H9 (cell line): ENCODE data around the gene MASP2. TPM values are rescaled to one million over a fixed set of nuclear protein-coding genes. Genes with fewer than 3 reads are reported as not detected.

Experiments used
- DNase-seq: peaks from one replicate; pipeline ENCODE4 v3.0.0-alpha.2; 2017
- H2AFZ ChIP-seq: one replicate; pipeline ENCODE4 v1.6.1; 2013; ENCODE audit warnings: mild to moderate bottlenecking, low read length, control low read depth, moderate library complexity
- H2AK5ac ChIP-seq: 2 replicates; pipeline ENCODE4 v1.6.1; 2013; ENCODE audit warnings: low read length, control low read depth, mixed read lengths; ENCODE audit not compliant: insufficient read length
- H2BK120ac ChIP-seq: one replicate; pipeline ENCODE4 v1.6.1; 2013; ENCODE audit warnings: low read depth, mild to moderate bottlenecking, low read length, control low read depth, inconsistent platforms; ENCODE audit not compliant: poor library complexity, severe bottlenecking
- H2BK12ac ChIP-seq: 2 replicates; pipeline ENCODE4 v1.6.1; 2013; ENCODE audit warnings: low read length, control low read depth, mixed read lengths, low read depth; ENCODE audit not compliant: insufficient read length
- H2BK15ac ChIP-seq: 2 replicates; pipeline ENCODE4 v1.6.1; 2013; ENCODE audit warnings: low read depth, low read length, control low read depth
- H2BK20ac ChIP-seq: one replicate; pipeline ENCODE4 v1.6.1; 2013; ENCODE audit warnings: low read depth, mild to moderate bottlenecking, low read length, control low read depth, inconsistent platforms; ENCODE audit not compliant: poor library complexity, severe bottlenecking
- H2BK5ac ChIP-seq: 2 replicates; pipeline ENCODE4 v1.6.1; 2013; ENCODE audit warnings: low read length, control low read depth, mixed read lengths; ENCODE audit not compliant: insufficient read length
- H3K14ac ChIP-seq: 2 replicates; pipeline ENCODE4 v1.6.1; 2013; ENCODE audit warnings: low read length, control low read depth; ENCODE audit not compliant: insufficient read depth
- H3K18ac ChIP-seq: 2 replicates; pipeline ENCODE4 v1.6.1; 2013; ENCODE audit warnings: low read depth, mild to moderate bottlenecking, mixed read lengths, low read length, control low read depth; ENCODE audit not compliant: insufficient read length
- H3K23ac ChIP-seq: 2 replicates; pipeline ENCODE4 v1.6.1; 2013; ENCODE audit warnings: low read length, control low read depth, mixed read lengths, low read depth; ENCODE audit not compliant: insufficient read length
- H3K23me2 ChIP-seq: 2 replicates; pipeline ENCODE4 v1.6.1; 2013; ENCODE audit warnings: low read depth, mild to moderate bottlenecking, mixed read lengths, low read length, control low read depth; ENCODE audit not compliant: insufficient read length, poor library complexity, severe bottlenecking
- H3K27ac ChIP-seq: 2 replicates; pipeline ENCODE4 v1.5.1; 2013; ENCODE audit warnings: low read length, control low read depth, mixed read lengths, low read depth; ENCODE audit not compliant: insufficient read length
- H3K27me3 ChIP-seq: 2 replicates; pipeline ENCODE4 v1.6.1; 2013; ENCODE audit warnings: low read length, control low read depth, inconsistent platforms; ENCODE audit not compliant: insufficient read depth
- H3K4ac ChIP-seq: 2 replicates; pipeline ENCODE4 v1.6.1; 2013; ENCODE audit warnings: low read depth, mild to moderate bottlenecking, control low read depth, inconsistent platforms, low read length, moderate library complexity
- H3K4me1 ChIP-seq: 2 replicates; pipeline ENCODE4 v1.6.1; 2013; ENCODE audit warnings: low read length, control low read depth, inconsistent platforms; ENCODE audit not compliant: insufficient read depth
- H3K4me2 ChIP-seq: 2 replicates; pipeline ENCODE4 v1.6.1; 2013; ENCODE audit warnings: low read length, control low read depth, mixed read lengths; ENCODE audit not compliant: insufficient read length, insufficient read depth
- H3K56ac ChIP-seq: 2 replicates; pipeline ENCODE4 v1.6.1; 2013; ENCODE audit warnings: low read depth, mild to moderate bottlenecking, mixed read lengths, low read length, control low read depth; ENCODE audit not compliant: insufficient read length
- H3K79me1 ChIP-seq: 2 replicates; pipeline ENCODE4 v1.6.1; 2013; ENCODE audit warnings: low read depth, mild to moderate bottlenecking, moderate library complexity, low read length, control low read depth, inconsistent platforms; ENCODE audit not compliant: insufficient read depth, poor library complexity, severe bottlenecking
- H3K79me2 ChIP-seq: 2 replicates; pipeline ENCODE4 v1.6.1; 2013; ENCODE audit warnings: low read length, control low read depth, inconsistent platforms; ENCODE audit not compliant: insufficient read depth
- H3K9ac ChIP-seq: 2 replicates; pipeline ENCODE4 v1.6.1; 2013; ENCODE audit warnings: low read length, control low read depth, mixed read lengths; ENCODE audit not compliant: insufficient read length; ENCODE audit errors: extremely low read depth
- H3K9me3 ChIP-seq: one replicate; pipeline ENCODE4 v1.6.1; 2013; ENCODE audit warnings: low read depth, low read length, inconsistent platforms; ENCODE audit not compliant: control insufficient read depth
- H3T11ph ChIP-seq: one replicate; pipeline ENCODE4 v1.6.1; 2013; ENCODE audit warnings: mild to moderate bottlenecking, low read length, control low read depth, inconsistent platforms
- H4K20me1 ChIP-seq: one replicate; pipeline ENCODE4 v1.6.1; 2013; ENCODE audit not compliant: control insufficient read depth, insufficient read length, insufficient read depth
- H4K5ac ChIP-seq: 2 replicates; pipeline ENCODE4 v1.6.1; 2013; ENCODE audit warnings: low read depth, mild to moderate bottlenecking, mixed read lengths, low read length, control low read depth; ENCODE audit not compliant: insufficient read length
- H4K8ac ChIP-seq: replicated peaks from 2 replicates; pipeline ENCODE4 v1.6.1; 2013; ENCODE audit warnings: low read length, control low read depth, mixed read lengths, low read depth; ENCODE audit not compliant: insufficient read length
- H4K91ac ChIP-seq: 2 replicates; pipeline ENCODE4 v1.6.1; 2013; ENCODE audit warnings: low read depth, mild to moderate bottlenecking, moderate library complexity, mixed read lengths, low read length, control low read depth; ENCODE audit not compliant: insufficient read length
- H3K27ac Mint-ChIP-seq, 3 experiments: 2 replicates in 2 of 3; 3 replicates in 1 of 3; pipeline ENCODE4 v1.8.0; 2020 to 2021; ENCODE audit warnings: mixed read lengths in 3 of 3, mild to moderate bottlenecking in 1 of 3, moderate library complexity in 1 of 3
- H3K27me3 Mint-ChIP-seq: 2 replicates; pipeline ENCODE4 v1.8.0; 2021; ENCODE audit warnings: low read depth, mild to moderate bottlenecking, moderate library complexity, mixed read lengths
- H3K36me3 Mint-ChIP-seq, 3 experiments: 2 replicates in 2 of 3; 3 replicates in 1 of 3; pipeline ENCODE4 v1.8.0; 2020 to 2021; ENCODE audit warnings: low read depth in 3 of 3, mixed read lengths in 3 of 3; ENCODE audit not compliant: insufficient read depth in 1 of 3
- H3K4me1 Mint-ChIP-seq, 2 experiments: 2 replicates each; pipeline ENCODE4 v1.8.0; 2020; ENCODE audit warnings: mixed read lengths in 2 of 2
- H3K4me3 Mint-ChIP-seq, 2 experiments: 2 replicates in 1 of 2; 3 replicates in 1 of 2; pipeline ENCODE4 v1.8.0; 2020 to 2021; ENCODE audit warnings: mild to moderate bottlenecking in 2 of 2, mixed read lengths in 2 of 2, moderate library complexity in 1 of 2
- H3K9me3 Mint-ChIP-seq, 2 experiments: 2 replicates in 1 of 2; 3 replicates in 1 of 2; pipeline ENCODE4 v1.8.0; 2020; ENCODE audit warnings: mild to moderate bottlenecking in 2 of 2, mixed read lengths in 2 of 2, moderate library complexity in 1 of 2
- CTCF ChIP-seq: fragments of 200-600 bp; sonication (generic); conservative IDR thresholded peaks from 3 replicates; pipeline ENCODE4 v1.8.0; 2021; ENCODE audit warnings: antibody characterized with exemption, mild to moderate bottlenecking
- WGBS: extraction: QIAGEN DNeasy Blood & Tissue Kit; methylation state at CpG from one replicate; pipeline ENCODE4 v1.1.7; 2013; ENCODE audit warnings: missing lambda C conversion rate, low lambda C conversion rate, mixed read lengths; ENCODE audit not compliant: insufficient read length; ENCODE audit errors: extremely low coverage; 5-methylcytosine and 5-hydroxymethylcytosine counted together
- total RNA-seq: library from RNA; stranded (reverse); gene quantifications from 2 replicates; pipeline ENCODE4 v1.2.1, GENCODE V29; 2021

The MASP2 gene
- total RNA-seq, 1 experiment from 2014 or later = 0.46 TPM

GRCh38 chr1:11067716-11068599 lies 20.9 kb upstream of the MASP2 start:
- Histone ChIP-seq H3K4me1 (no peaks in the 10 kb centered on the region), H3K4me2 (no peak overlapping the region), H3K27ac (no peak overlapping the region), H3K27me3 (no peaks in the 10 kb centered on the region), H3K4ac (no peak overlapping the region), H3K23me2 (no peaks in the 10 kb centered on the region), H3K14ac (no peak overlapping the region), H4K20me1 (no peaks in the 10 kb centered on the region), H2BK12ac (no peak overlapping the region), H2AK5ac (no peak overlapping the region), H3K79me2 (no peaks in the 10 kb centered on the region), H3K18ac (no peak overlapping the region), H4K91ac (no peak overlapping the region), H3K56ac (no peak overlapping the region), H2AFZ (no peak overlapping the region), H3K23ac (no peak overlapping the region), H3K79me1 (no peaks in the 10 kb centered on the region), H4K5ac (no peak overlapping the region), H4K8ac (no peak overlapping the region), H3K9me3 (no peaks in the 10 kb centered on the region), H2BK20ac (no peak overlapping the region), H3K9ac (no peak overlapping the region), H2BK5ac (no peak overlapping the region), H2BK120ac (no peak overlapping the region), H2BK15ac (no peak overlapping the region), H3T11ph (no peak overlapping the region)
- WGBS = no CpG with 5 or more reads among the region's 18 CpGs
- no peak overlapping the region for H3K27ac Mint-ChIP-seq
- no peaks in the 10 kb centered on the region for H3K9me3 Mint-ChIP-seq
- H3K4me1 Mint-ChIP-seq = peaks cover 2 to 5% of the 10 kb centered on the region in 2 experiments; a peak in 1 of 4 replicates
- H3K4me3 Mint-ChIP-seq = no peak overlapping the region
- no peak for DNase-seq
- no peak for TF ChIP-seq CTCF
- H3K36me3 Mint-ChIP-seq = peaks cover 51 to 90% (median 80%) of the 10 kb centered on the region in 3 experiments
- no peaks in the 10 kb centered on the region for H3K27me3 Mint-ChIP-seq
